Epithelial cell of esophagus (primary cell): ENCODE measurements around the gene SND1.

Experiments
- DNase-seq: peaks from one replicate; pipeline ENCODE4 v3.0.0; 2010; ENCODE audit warnings: low read depth
- H3K4me3 ChIP-seq: 2 replicates; pipeline ENCODE4 v1.5.1; 2011; ENCODE audit warnings: mild to moderate bottlenecking, low read length, control low read depth
- TF ChIP-seq, protein P1 (sequence below): IDR thresholded peaks from 2 replicates; pipeline ENCODE4 v1.5.1; 2011; ENCODE audit warnings: low read depth, mild to moderate bottlenecking, low read length, control low read depth, inconsistent platforms; ENCODE audit not compliant: insufficient read depth; ENCODE audit errors: missing control alignments

SND1 gene

GRCh38 chr7:127858091-127858914 is 206.3 kb downstream of the SND1 start:
- no peak overlapping the region for H3K4me3 ChIP-seq
- TF ChIP-seq, protein P1, sequence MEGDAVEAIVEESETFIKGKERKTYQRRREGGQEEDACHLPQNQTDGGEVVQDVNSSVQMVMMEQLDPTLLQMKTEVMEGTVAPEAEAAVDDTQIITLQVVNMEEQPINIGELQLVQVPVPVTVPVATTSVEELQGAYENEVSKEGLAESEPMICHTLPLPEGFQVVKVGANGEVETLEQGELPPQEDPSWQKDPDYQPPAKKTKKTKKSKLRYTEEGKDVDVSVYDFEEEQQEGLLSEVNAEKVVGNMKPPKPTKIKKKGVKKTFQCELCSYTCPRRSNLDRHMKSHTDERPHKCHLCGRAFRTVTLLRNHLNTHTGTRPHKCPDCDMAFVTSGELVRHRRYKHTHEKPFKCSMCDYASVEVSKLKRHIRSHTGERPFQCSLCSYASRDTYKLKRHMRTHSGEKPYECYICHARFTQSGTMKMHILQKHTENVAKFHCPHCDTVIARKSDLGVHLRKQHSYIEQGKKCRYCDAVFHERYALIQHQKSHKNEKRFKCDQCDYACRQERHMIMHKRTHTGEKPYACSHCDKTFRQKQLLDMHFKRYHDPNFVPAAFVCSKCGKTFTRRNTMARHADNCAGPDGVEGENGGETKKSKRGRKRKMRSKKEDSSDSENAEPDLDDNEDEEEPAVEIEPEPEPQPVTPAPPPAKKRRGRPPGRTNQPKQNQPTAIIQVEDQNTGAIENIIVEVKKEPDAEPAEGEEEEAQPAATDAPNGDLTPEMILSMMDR: no peak
- DNase-seq: no peak

DNA sequence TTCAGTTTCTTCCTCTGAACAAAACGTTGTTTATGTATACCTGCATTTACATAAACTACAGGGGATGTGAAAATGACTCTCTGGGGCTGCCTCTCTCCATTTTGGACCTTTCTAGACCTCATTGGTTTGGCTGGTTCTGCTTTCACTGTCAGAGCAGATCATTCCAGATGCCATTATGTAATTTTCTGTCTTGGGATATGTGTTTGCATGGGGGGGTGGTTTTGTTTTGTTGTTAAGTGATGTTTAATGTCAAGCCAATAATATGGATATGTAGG is 206.9 kb downstream of the SND1 start:
- H3K4me3 ChIP-seq: no peak overlapping the region
- TF ChIP-seq, protein P1: no peak
- DNase-seq: no peak

DNA sequence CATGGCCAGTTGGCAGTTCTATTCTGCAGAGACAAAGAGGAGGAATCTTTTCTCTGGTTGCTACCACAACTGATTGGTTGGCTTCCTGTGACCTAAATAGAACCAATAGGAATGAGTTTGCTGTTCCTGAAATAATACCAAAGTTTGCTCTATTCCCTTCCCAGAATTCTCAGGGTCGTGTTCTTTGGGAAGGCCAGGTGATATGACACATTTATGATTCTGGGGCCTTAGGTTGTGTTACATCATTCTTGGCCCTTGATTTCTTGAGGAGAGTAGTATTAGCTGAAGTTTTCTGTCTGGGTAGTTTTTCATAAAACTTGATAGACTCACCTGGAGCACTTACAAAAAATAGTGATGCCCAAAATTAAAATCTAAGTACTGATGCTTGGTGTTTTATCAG is 207.3 kb downstream of the SND1 start:
- no peak overlapping the region for H3K4me3 ChIP-seq
- TF ChIP-seq, protein P1: no peak
- DNase-seq: no peak

GRCh38 chr7:127862525-127862924 is 210.5 kb downstream of the SND1 start:
- H3K4me3 ChIP-seq: no peak overlapping the region
- TF ChIP-seq, protein P1: no peak
- no peak for DNase-seq

DNA sequence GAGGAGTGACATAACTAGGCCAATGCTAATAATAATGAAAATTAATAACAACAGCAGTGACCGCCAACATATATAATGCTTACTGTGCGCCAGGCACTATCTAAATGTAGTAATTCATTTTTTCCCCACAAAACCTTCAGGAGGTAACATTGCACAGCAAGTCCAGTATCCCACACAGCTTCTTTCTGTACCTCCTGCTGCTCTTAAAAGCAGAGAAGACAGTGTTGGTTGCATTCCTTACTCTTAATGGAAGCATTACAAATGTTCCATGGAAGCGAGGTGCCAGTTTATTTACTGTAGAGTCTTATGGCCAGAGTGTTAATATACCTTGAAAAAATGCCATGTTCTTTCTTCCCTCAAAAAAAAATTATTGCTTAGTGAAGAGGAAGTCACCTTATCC is 211.1 kb downstream of the SND1 start:
- TF ChIP-seq, protein P1: no peak
- H3K4me3 ChIP-seq: no peak overlapping the region
- DNase-seq: no peak

DNA sequence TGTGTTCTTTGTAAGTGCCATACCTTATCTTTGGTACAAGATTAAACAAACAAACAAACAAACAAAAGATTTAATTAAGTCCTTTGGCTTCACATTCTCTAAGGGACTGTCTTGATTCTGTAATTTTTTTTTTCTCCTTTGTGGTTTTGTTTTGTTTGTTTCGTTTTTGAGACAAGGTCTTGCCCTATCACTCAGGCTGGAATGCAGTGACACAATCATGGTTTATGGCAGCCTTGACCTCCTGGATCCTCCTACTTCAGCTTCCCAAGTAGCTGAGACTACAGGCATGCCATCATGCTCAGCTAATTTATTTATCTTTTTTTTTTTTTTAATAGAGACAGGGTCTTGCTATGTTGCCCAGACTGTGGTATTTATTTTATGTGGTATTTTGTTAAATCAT is 213.5 kb downstream of the SND1 start:
- TF ChIP-seq, protein P1: no peak

DNA sequence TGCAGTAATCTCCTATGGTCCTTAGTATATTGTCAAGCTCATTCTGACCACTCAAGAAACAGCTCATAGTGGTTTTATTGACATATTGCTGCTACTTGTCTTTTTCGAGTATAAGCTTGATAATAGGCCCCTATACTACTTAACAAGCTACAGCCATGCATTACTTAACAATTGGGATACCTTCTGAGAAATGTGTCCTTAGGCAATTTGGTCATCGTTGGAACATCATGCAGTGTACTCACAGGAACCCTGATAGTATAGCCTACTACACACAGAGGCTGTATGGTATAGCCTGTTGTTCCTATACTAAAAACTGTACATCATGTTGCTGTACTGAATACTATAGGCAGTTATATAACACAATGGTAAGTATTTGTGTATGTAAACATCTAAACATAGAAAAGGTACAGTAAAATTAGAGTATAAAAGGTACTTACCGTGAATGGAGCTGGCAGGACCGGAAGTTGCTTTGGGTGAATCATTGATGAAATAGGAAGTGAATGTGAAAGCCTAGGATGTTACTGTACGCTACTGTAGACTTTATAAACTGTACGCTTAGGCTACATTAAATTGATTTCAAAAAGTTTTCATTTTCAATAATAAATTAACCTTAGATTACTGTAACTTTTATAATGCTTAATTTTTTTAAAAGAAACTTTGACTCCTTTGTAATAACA is 218.4 kb downstream of the SND1 start:
- peak; percentile 74 for DNase-seq
- TF ChIP-seq, protein P1: no peak

More for the DNA sequence above, 213.5 kb downstream of the SND1 start:
- no peak overlapping the region for H3K4me3 ChIP-seq
- DNase-seq: peak; percentile 32

More for the DNA sequence above, 218.4 kb downstream of the SND1 start:
- H3K4me3 ChIP-seq: no peak overlapping the region
